Activated CD4-positive, alpha-beta T cell treated with anti-CD3 and anti-CD28 coated beads, Interleukin-2, Interleukin-6, amounts not matched to agents 100 ng/mL and 50 ng/mL, durations not matched to agents 16 hours and 8 hours (primary cell): ENCODE measurements around the gene PBX1.

Experiments
- DNase-seq: peaks from one replicate; pipeline ENCODE4 v3.0.0-alpha.2; 2020

PBX1 gene

DNA sequence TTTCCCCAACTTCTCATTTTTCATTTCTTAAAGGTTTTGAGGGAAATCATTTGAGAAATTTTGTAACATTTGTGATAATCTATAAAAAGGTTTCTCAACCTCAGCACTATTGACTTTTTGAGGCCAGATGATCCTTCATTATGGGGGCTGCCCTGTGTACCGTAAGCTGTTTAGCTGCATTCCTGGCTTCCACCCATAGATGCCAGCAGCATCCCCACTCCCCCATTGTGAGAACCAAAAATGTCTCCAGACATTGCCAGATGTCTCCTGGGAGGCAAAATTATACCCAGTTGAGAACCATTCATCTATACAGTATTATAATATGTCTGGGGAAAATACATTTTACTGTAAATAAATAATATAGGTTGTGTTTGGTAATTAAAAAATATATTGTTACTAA lies 146.0 kb downstream of the PBX1 start:
- DNase-seq = no peak

DNA sequence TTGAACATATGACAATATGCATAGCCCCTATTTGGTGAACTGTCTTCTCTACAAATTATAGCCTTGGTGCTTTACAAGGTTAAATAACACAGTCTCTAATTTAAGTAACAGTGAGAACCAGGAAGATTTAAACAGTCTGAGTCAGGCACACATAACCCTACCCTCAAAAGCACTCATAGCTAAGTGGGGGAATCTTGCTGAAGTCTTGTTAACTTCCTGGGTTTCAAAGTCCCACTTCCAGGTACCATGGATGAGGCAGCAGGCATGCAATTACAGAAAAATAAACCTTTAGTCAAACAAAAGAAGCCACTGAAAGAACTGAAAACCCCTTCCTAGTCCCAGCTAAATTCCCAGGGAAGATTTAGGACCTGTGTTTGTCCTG lies 147.6 kb downstream of the PBX1 start:
- no peak for DNase-seq

DNA sequence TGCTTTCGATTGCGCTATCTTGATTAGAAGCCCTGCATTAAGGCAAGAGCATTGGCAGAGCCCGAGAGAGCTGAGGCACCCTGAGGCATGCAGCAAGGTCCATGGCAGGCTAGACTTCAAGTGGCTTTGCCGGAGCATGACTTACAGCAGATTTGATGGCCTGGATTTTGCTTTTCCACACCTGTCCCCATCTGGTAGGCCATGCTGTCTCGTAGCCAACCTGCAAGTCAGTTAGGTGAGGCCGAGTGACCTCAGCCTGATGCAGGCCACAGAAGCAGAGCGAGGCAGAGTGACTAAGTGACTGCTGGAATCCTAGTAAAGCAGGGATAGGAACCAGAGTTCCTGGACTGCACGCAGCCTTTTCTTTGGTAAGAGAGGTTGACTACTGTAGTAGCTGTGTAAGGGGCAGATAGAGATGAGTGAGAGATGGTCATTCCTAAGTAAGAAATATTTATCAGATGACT lies 148.9 kb downstream of the PBX1 start:
- no peak for DNase-seq

DNA sequence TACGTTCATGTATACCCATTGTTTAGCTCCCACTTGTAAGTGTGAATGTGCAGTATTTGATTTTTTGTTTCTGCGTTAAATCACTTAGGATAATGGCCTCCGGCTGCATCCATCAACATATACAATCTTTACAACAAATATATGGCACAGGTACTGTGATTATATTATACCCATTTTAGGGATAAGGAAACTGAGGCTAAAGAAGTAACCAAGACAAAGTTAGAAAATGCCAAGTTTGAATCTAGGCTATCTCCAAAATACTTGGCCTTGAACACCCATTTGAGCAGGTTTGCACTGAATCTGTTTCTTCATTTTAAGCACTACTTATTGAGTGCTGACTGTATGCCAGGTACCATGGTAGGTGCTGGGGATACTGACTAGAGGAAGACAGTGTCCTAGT lies 149.6 kb downstream of the PBX1 start:
- no peak for DNase-seq

DNA sequence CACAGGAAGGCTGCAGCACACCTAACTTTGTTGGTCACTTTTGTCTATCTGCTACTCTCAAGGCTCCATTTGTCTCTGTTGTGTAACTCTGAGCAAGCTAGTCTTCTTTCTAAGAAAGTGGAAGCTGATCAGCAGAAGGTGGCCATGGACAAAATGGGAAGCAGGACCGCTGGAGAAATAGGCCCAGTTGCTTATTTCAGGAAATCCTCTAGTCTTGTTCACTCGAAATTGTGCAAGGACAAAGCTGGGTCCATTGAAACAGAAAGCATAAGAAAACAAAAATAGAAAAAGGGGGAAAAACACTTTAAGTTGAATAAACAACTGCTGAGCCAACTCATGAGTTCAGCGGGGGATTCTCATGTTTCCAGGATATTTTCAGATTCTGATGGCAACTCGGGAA lies 150.1 kb downstream of the PBX1 start:
- no peak for DNase-seq

DNA sequence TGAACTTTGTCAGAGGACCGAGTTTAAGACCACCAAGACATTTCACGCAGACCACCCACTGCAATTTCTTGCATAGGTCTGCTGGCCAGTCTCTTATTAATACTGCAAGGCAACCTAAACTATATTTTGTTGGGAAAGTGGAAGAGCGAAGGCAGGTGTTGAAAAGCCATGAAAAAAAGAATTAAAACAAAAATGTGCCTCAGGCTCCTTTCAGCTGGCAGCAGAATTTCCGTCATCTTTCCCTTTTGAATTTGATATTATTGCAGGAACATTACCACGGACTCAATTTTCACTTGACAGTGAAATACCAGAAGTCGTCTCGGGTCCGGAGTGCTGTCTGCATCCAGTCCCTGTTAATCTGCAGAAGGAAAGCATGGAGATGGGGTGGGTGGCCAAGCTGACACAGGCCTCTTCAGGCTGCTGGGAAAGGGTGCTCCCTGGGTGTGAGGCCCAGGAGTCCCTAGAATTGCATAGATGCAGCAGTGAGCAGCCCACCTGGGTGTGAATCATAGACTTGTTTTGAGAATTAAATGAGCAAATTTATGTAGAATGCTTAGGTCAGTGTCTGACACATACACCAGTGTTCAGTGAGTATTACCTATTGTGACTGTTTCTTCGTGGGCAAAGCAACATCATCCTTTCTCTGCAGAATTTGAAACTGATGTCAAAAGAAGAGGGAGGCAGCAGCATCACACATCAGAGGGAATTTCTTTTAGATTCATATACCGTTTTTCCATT lies 150.7 kb downstream of the PBX1 start:
- DNase-seq = no peak

DNA sequence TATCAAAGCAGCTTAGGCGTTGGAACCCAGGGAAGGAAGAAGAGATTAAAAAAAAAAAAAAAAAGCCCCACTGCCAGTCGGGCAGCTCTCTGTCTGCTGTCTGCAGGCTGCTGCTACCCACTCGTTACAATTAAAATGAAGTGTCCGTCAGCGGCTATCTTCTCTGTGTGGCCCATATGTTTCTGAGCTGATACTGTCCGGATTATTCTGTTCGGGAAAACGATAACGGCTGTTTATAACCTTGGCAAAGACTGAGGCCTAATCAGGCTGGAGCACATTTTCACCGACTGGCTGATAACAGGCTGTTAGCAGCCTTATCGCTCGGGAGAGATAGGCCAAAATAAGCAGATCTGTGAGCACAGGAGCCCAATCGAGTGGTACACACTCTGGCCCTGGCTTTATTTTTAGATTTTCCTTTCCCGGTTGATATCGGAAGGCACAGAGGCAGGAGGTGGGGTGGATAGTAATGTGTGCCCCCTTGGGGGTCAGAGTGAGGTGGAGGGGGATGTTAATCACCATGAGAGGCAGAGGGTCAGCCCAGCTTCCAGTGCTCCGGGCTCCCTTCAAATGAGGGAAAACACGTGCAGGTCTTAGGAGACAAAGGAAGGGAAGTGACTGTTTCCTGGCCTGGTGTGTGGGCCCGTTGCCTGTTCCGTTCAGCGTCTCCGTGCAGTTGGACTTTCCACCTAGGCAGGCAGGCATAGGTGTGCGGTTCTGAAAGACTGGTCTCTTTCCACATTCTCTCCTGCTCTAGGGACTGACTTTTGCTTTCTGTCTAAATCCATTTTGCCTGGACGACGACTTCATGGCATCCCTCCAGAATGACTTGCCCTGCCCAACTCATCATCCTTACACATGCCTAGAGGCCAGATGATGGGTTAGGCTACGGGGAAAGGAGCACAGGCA lies 153.4 kb downstream of the PBX1 start:
- no peak for DNase-seq

DNA sequence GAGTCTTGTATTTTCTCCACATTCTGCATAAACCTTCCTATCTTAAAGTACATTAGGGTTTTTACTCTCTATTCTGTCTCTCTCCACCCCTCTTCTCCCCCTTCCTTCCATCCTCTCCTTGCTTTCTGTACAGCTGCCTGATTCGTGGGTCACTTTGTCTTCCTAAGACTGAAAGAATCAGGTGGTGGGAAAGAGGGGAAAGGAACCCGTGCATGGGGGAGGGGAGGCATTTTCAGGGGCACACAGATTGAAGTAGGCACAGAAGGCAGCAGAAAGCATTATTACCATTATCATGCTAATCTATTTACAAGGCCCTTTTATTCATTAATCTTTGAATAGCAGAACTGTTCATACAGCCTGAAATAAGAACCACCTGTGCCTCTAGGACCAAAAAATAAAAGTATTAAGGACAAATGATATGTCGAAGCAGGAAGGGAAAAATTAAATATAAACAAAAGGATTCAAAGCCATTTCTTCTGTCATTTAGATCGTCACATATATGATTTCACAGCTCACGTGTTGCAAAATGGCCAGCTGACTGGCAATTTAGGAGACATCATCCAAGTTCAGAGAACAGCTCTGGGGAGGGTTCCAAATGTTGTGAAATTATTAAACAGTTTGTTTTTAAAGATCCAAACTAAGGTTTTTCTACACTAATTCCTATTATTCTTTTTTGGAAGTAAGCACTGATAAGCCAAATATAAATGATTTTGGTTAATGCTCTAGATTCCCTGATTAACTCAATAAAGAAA lies 154.6 kb downstream of the PBX1 start:
- no peak for DNase-seq

DNA sequence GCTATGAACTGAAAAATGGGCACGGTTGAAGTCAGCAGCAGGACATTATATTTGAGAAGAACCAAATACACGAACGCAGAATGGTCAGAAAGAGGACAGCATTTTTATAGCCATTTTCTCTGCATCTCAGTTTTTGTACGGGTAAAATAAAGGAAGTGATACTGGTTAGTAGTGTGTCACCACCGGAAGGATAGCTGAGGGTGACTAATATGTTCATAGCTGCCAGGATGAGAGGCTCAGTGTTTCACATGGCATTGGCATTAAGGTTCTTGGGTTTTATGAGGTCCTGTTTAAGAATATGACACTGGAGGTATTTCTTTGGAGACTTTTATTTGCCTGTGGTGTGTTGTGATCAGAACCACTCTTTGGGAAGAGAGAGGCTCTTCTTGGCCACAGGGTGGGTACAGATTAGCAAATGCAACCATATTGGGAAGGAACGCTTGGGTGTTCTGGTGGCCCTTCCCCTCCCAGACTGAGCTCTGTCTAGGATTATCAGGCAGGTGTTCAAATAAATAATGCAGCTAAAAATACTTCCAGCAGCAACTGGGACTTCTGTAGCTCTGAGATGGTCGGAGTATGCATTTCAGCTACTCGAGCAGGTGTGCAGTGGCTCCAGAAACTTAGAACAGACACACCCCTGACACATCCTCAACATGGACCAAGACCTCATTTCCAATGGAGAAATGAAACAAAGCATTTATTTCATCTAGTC lies 158.2 kb downstream of the PBX1 start:
- peak; percentile 24 for DNase-seq

DNA sequence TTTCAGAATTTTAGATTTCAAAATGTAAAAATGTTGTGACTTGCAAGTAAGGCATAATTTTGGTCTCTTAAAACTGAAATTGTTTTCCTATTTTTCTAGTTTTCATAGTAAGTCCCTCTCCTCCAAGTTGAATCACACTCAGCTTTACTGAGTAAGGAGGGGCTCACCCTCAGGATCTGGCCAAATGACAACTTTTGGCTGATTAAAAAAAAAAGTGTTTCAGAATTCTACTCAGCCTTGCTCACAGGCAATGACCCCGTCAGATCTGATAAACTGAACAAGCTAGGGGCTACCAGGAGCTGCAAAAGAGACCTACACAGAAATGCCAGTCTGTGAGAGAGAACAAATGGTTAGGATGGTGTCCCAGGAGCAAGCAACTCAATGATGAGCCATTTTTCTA lies 159.8 kb downstream of the PBX1 start:
- DNase-seq = no peak

DNA sequence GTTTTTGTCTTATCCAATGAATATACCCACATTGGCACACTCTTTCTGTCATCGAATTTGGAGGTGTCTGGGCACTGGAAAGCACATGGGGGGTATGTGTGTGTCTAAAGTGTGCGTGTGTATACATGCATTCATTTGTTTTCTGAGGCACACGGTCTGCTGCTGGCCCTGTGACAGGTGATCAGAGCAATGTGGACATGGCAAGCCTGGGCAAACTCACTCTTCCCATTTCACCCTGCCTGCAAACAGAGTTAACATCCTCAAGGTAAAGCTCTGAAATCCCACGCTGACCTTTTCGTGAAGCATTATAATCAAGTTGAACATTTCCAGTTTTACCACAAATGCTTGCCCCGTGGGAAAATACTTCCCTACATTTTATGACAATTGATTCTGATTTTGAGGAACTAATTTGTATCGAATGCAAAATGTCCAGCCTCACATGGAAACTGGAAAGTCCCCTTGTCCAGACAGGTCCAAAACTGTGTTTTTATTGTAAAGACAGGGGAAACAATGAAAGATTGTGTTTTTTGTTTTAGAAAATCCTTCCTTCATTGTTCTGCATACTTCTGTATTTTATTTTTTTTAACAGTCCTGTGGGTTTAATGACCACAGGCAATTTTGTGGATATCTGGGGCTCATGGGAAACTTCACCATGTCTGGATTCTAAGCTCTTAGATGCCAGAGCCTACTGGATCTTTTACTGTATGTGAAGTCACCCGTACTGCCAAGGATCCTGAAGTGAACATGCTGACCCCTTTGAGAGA lies 160.9 kb downstream of the PBX1 start:
- no peak for DNase-seq

DNA sequence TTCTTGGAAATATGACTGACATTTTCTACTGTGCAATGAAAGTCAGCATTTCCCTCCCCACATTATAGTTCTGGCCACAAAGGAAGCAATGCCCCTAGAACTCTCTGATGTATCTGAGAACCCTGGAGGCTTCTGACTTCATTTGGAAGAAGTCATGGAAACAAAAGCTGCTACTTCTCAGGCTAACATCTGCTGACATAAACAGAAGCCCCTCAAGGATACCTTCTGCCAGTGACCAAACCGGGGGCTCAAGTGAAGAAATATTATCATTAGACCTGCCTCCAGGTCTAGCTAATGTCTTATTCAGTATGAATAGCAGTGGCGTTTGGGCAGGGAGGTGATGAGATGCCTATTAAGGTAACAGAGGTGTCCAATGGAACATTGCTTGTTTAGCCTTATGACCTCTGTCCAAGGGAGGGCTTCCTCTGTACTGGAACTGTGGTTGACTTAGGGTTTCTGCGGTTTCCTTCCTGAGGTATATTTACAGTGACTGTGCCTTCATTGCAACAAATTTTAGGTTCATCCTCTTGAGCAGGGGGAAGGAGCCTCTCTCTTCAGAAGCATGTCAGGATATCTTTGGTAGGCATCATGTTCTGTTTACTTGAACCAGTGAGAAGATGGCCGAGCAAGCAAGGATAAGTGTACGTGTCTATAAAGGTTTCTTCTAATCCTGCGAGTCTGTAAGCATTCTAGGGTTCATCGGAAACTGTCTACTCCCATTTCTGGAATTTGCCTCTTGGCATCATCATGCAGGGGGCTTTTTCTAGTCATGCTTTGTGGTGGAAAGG lies 161.7 kb downstream of the PBX1 start:
- DNase-seq = peak; percentile 4

DNA sequence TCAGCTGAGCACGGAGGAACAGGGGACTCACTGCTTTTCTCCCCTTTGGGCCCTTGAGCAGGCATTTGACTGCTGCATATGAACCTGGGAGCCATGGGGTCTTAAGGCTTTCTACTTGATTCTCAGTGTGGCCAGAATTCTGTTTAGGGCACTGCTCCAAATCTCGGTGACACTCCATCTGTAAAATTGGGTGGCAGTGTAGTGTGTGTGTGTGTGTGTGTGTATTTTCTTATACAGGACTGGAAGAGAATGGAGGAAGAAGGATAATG lies 162.2 kb downstream of the PBX1 start:
- DNase-seq = no peak

DNA sequence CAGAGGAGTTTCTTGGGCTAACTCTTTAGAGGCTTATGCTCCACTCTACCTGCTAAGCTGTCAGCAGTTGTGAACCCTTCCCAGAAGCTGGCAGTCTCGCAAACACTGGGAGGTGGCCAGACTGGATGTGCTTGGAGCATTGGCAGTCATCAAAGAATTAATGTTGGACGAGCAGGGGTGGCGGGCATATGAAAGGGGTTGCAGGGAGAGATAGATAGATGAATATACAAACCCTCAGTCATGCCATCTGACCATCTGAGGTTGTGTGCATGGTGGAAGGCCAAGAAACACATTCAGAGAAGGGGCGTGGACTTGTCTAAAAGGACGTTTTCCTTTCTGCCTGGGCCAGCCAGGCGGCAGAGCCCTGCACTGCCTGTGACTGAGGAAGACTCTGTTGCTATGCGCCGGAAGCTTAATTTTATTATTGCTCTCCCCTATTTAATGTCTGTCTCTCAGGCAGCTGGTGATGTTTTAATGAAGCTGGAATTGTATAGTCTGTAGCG lies 164.4 kb downstream of the PBX1 start:
- DNase-seq = no peak

DNA sequence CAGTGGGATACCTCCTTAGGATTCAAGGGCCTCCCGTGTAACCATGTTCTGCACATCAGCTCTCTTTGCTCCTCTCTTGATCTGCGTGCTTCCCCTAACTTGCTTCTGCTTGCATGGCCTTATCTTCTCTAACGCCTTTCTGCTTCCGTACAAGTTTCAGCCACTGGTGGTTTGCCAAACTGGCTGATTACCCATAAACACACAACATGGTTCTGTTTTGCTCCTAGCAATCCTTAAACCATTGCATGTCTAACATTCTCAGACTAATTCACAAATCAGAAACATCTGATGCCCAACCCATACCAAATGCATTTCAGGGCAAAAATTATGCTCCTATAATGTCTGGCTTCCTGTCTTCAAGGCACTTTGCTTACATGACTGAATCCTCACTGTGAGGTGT lies 166.4 kb downstream of the PBX1 start:
- DNase-seq = no peak

DNA sequence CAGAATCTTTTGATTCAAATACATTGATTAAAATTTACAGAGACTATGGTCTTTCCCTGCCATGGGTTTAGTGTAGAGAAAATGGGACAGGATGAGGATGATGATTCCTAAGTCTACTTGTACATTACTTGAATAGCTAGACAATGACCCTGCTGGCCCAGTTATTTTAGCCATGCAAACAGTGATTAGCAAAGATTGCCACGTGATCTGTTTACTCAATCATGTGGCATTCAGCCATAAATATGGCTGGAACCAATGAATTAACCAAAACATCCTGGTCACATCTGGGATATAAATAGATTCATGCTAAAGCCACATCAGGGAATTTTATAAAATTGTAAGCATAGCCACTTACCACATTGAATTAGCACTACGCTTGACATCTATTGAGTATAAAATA lies 167.3 kb downstream of the PBX1 start:
- DNase-seq = no peak

DNA sequence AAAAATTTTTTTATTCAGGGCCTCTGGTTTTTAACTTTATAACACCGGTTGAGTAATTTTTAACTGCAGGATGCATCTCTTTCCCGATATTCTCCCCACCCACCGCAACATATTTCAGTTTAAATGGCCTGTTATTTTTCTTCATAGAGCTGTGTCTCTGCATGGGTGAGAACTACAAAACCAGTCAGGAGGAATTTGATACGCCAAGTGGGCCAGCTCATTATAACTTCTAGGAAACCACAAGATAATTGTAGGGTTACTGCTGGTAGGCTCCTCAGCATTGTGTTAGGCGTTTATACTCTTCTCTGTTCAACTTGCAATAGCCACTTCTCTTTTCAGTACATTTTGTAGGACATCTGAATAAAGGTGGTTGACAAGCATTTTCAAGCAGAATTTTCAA lies 169.7 kb downstream of the PBX1 start:
- no peak for DNase-seq

DNA sequence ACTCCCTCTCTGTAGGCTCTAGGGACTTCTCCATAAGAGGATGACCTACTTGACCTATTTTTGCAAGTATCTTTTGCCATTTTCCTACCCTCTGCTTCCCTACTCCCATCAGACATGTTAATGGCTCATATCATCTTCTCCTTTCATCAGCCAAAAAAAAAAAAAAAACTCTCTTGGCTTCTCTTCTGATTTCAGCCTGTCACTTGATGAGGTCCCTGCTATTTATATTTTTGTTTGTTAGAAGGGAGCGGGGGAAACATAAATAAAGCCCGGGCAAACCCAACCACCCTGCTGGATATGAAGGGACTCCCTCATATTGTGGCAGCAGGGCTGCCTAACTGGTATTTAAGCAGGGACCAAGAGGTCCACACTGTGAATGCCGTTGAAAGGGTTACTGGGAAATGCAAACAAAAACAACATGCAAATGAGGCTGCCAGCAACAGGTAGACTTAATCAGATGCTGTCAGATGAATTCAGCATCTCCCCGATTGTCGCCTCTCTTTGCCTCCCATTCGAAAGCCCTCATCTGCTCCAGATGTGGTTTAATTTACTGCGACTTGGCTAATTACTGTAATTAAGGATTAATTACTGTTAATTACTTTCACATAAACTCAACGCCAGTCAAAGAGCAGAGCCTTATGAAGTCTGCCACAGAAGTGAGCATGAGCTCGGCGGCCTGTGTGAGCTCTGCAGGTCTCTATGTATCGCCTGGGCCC lies 172.3 kb downstream of the PBX1 start:
- no peak for DNase-seq

DNA sequence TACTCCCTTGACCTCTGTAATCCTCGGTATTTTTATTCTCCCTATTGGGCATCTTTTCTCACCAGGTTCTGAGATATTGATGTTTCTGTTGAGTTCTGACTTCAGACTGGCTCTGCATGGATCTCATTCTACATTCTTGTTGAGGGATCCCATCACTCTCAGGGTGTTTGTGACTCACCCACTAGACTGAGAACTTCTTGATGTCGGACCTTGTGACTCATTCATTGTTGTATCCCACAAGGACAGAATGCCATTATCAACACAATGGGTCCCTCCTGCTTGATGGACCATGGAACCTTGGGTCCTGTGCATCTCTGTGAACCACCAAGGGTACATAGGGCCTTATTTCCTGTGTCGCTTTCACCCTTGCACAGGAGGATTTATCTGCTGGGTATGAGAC lies 174.1 kb downstream of the PBX1 start:
- no peak for DNase-seq

DNA sequence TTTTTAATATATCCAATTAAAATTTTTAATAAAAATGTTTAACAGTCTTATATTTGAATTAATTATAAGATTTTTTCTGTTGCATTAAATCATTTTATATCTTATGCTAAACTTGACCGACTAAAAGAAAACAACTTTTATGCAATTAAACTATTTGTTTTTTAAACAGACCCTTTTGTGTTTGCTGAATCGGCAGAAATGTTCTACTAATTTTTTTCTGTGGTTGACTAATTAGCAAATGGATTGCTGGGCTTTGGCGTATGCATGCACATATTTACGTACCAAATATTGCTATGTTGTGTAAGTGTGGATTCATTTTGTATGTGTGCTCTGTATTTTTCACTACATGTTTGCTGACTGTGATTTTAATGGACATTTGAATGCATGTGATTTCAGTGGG lies 174.8 kb downstream of the PBX1 start:
- no peak for DNase-seq
